ENCODE measurements around the gene PTPRM.

The PTPRM gene

DNA sequence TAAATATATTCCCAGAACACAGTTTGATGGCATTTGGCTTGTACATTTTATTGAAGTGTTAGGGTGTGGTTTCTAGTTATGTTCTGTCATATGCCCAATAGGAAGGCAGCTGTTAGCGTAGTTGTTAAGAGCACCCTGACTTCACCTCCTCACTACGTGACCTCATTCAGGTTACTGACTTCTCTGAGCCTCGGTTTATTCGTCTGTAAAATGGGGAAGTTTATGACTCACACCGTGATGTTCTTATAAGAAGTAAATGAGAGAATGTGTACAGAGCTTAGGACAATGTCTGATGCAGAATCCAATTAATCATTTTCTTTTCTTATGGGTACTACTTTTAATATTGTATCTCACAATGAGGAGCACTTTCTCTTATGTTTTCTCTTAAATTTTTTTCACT, 226.0 kb downstream of the PTPRM start:
- no peaks in the 10 kb centered on the region for H3K36me3 ChIP-seq (ENCODE audit: control insufficient read depth in 2 of 2, insufficient read depth in 1 of 2, low read length in 2 of 2)
- H3K9me3 ChIP-seq (ENCODE audit: control insufficient read depth, insufficient read depth, low read depth, low read length) = no peaks in the 10 kb centered on the region
- peaks cover 7% of the 10 kb centered on the region for H3K4me1 ChIP-seq (ENCODE audit: control insufficient read depth, insufficient read depth, low read length)
- no peak for TF ChIP-seq ZSCAN30 (tag by site-specific recombination; IDR thresholded peaks at IDR 0.05)
- TF ChIP-seq MYNN (tag by site-specific recombination; IDR thresholded peaks at IDR 0.05; ENCODE audit: borderline replicate concordance) = no peak
- no peak for TF ChIP-seq ZNF184 (tag by site-specific recombination; IDR thresholded peaks at IDR 0.05)
- TF ChIP-seq ZNF341 (tag by site-specific recombination; IDR thresholded peaks at IDR 0.05; ENCODE audit: low read depth) = no peak
- TF ChIP-seq ZBTB8A (tag by site-specific recombination; IDR thresholded peaks at IDR 0.05) = no peak
- no peak for TF ChIP-seq ZNF416 (tag by site-specific recombination; IDR thresholded peaks at IDR 0.05)
- no peak for TF ChIP-seq ZNF324 (tag by site-specific recombination; IDR thresholded peaks at IDR 0.05)
- no peak for TF ChIP-seq ZNF169 (tag by site-specific recombination; IDR thresholded peaks at IDR 0.05)
- TF ChIP-seq, protein P1, sequence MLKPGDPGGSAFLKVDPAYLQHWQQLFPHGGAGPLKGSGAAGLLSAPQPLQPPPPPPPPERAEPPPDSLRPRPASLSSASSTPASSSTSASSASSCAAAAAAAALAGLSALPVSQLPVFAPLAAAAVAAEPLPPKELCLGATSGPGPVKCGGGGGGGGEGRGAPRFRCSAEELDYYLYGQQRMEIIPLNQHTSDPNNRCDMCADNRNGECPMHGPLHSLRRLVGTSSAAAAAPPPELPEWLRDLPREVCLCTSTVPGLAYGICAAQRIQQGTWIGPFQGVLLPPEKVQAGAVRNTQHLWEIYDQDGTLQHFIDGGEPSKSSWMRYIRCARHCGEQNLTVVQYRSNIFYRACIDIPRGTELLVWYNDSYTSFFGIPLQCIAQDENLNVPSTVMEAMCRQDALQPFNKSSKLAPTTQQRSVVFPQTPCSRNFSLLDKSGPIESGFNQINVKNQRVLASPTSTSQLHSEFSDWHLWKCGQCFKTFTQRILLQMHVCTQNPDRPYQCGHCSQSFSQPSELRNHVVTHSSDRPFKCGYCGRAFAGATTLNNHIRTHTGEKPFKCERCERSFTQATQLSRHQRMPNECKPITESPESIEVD (tag by site-specific recombination; IDR thresholded peaks at IDR 0.05) = no peak
- TF ChIP-seq HOXC10 (CRISPR knock-in tag; IDR thresholded peaks at IDR 0.05) = no peak
- TF ChIP-seq, protein P2, sequence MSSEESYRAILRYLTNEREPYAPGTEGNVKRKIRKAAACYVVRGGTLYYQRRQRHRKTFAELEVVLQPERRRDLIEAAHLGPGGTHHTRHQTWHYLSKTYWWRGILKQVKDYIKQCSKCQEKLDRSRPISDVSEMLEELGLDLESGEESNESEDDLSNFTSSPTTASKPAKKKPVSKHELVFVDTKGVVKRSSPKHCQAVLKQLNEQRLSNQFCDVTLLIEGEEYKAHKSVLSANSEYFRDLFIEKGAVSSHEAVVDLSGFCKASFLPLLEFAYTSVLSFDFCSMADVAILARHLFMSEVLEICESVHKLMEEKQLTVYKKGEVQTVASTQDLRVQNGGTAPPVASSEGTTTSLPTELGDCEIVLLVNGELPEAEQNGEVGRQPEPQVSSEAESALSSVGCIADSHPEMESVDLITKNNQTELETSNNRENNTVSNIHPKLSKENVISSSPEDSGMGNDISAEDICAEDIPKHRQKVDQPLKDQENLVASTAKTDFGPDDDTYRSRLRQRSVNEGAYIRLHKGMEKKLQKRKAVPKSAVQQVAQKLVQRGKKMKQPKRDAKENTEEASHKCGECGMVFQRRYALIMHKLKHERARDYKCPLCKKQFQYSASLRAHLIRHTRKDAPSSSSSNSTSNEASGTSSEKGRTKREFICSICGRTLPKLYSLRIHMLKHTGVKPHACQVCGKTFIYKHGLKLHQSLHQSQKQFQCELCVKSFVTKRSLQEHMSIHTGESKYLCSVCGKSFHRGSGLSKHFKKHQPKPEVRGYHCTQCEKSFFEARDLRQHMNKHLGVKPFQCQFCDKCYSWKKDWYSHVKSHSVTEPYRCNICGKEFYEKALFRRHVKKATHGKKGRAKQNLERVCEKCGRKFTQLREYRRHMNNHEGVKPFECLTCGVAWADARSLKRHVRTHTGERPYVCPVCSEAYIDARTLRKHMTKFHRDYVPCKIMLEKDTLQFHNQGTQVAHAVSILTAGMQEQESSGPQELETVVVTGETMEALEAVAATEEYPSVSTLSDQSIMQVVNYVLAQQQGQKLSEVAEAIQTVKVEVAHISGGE (tag by site-specific recombination; conservative IDR thresholded peaks at IDR 0.05; ENCODE audit: low read depth) = no peak
- no peak for TF ChIP-seq ZNF701 (tag by site-specific recombination; IDR thresholded peaks at IDR 0.05)
- TF ChIP-seq HOXA7 (CRISPR knock-in tag; IDR thresholded peaks at IDR 0.05; ENCODE audit: borderline replicate concordance) = no peak
- TF ChIP-seq ZNF175 (tag by site-specific recombination; IDR thresholded peaks at IDR 0.05) = no peak
- no peak for TF ChIP-seq OVOL3 (tag by site-specific recombination; IDR thresholded peaks at IDR 0.05)
- no peak for TF ChIP-seq ZNF530 (tag by site-specific recombination; IDR thresholded peaks at IDR 0.05; ENCODE audit: low read depth)
- no peak for TF ChIP-seq ZFP41 (tag by site-specific recombination; IDR thresholded peaks at IDR 0.05; ENCODE audit: borderline replicate concordance)
- TF ChIP-seq, protein P3, sequence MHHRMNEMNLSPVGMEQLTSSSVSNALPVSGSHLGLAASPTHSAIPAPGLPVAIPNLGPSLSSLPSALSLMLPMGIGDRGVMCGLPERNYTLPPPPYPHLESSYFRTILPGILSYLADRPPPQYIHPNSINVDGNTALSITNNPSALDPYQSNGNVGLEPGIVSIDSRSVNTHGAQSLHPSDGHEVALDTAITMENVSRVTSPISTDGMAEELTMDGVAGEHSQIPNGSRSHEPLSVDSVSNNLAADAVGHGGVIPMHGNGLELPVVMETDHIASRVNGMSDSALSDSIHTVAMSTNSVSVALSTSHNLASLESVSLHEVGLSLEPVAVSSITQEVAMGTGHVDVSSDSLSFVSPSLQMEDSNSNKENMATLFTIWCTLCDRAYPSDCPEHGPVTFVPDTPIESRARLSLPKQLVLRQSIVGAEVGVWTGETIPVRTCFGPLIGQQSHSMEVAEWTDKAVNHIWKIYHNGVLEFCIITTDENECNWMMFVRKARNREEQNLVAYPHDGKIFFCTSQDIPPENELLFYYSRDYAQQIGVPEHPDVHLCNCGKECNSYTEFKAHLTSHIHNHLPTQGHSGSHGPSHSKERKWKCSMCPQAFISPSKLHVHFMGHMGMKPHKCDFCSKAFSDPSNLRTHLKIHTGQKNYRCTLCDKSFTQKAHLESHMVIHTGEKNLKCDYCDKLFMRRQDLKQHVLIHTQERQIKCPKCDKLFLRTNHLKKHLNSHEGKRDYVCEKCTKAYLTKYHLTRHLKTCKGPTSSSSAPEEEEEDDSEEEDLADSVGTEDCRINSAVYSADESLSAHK (tag by site-specific recombination; IDR thresholded peaks at IDR 0.05) = no peak
- ChIA-PET POLR2A (no interaction called here), CTCF (interaction anchor here (1.4 kb wide), 1 partner anchor 15 kb away, joined by 3 read pairs; no protein-coding TSS in a partner anchor)
- H3K27ac ChIP-seq (ENCODE audit: extremely low read depth, low read depth, low read length) = no peak overlapping the region
- H3K4me3 ChIP-seq (ENCODE audit: low read depth, low read length) = no peak overlapping the region

DNA sequence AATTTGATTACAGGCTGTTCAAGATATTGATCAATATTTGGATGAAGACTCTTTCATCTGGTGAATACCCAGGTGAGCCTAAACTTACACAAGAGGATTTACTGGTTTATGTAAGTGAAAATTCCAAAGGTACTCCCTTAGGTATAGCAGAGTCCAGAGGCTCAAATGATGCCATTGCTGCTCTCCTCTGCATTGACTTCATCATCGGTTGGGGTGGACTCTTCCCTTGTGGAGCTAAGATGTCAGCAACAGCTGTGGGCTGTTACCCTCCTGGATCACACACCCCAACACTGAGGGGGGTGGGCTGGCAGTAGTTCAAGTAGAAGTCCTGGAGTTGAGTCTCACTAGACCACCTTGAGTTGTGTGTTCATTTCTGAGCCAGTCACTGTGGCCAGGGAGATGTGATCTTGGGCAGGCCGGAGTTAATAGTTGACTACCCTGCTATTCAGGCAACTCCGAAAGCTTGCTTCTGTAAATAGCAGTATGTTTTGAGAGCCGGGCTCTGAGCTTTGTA, 236.9 kb downstream of the PTPRM start:
- CTCF ChIA-PET = interaction anchor here (0.6 to 1.7 kb wide), 3 partner anchors 14 to 21 kb away, joined by 3 to 7 read pairs (median 4); no protein-coding TSS in a partner anchor
- H3K27ac ChIP-seq (ENCODE audit: extremely low read depth, low read depth, low read length) = no peak overlapping the region
- H3K4me3 ChIP-seq (ENCODE audit: low read depth, low read length) = no peak overlapping the region
- no peaks in the 10 kb centered on the region for H3K36me3 ChIP-seq (ENCODE audit: control insufficient read depth in 2 of 2, insufficient read depth in 1 of 2, low read length in 2 of 2)
- POLR2A ChIA-PET = no interaction called here
- H3K4me1 ChIP-seq (ENCODE audit: control insufficient read depth, insufficient read depth, low read length) = no peaks in the 10 kb centered on the region
- H3K9me3 ChIP-seq (ENCODE audit: control insufficient read depth, insufficient read depth, low read depth, low read length) = no peaks in the 10 kb centered on the region
- TF ChIP-seq ZNF585B (tag by site-specific recombination; IDR thresholded peaks at IDR 0.05) (no peak), ZNF335 (tag by site-specific recombination; conservative IDR thresholded peaks at IDR 0.05) (no peak), ZNF510 (tag by site-specific recombination; IDR thresholded peaks at IDR 0.05; ENCODE audit: insufficient replicate concordance) (no peak), ZNF184 (tag by site-specific recombination; IDR thresholded peaks at IDR 0.05) (no peak), ZNF791 (tag by site-specific recombination; IDR thresholded peaks at IDR 0.05) (no peak), ZNF10 (tag by site-specific recombination; IDR thresholded peaks at IDR 0.05) (no peak), ZNF16 (tag by site-specific recombination; IDR thresholded peaks at IDR 0.05; ENCODE audit: low read depth) (no peak), ZNF707 (tag by site-specific recombination; IDR thresholded peaks at IDR 0.05) (no peak), ZNF211 (tag by site-specific recombination; IDR thresholded peaks at IDR 0.05; ENCODE audit: low read depth) (no peak), MZF1 (tag by site-specific recombination; IDR thresholded peaks at IDR 0.05; ENCODE audit: borderline replicate concordance) (no peak), ZNF776 (tag by site-specific recombination; IDR thresholded peaks at IDR 0.05; ENCODE audit: borderline replicate concordance) (no peak), ZIC2 (tag by site-specific recombination; IDR thresholded peaks at IDR 0.05) (no peak), BCL11B (tag by site-specific recombination; IDR thresholded peaks at IDR 0.05; ENCODE audit: low read depth) (no peak), ZBTB17 (tag by site-specific recombination; IDR thresholded peaks at IDR 0.05) (no peak), ZNF324 (tag by site-specific recombination; IDR thresholded peaks at IDR 0.05) (no peak)

Measured in HEK293 (cell line).